Stimulated activated CD4-positive, alpha-beta T cell treated with anti-CD3 and anti-CD28 coated beads, TNF-alpha, amount 100 ng/mL, for 48 hours (primary cell): ENCODE data around the gene CRYL1.
A peak's percentile ranks its signal among the peaks of the same experiment; 100 is the strongest.

Source experiments
- DNase-seq, 3 donors: peaks; one replicate each; pipeline ENCODE4 v3.0.0-alpha.2; 2020; ENCODE audit warnings: low read depth in 3 of 3

CRYL1 gene, protein sequence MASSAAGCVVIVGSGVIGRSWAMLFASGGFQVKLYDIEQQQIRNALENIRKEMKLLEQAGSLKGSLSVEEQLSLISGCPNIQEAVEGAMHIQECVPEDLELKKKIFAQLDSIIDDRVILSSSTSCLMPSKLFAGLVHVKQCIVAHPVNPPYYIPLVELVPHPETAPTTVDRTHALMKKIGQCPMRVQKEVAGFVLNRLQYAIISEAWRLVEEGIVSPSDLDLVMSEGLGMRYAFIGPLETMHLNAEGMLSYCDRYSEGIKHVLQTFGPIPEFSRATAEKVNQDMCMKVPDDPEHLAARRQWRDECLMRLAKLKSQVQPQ

DNA sequence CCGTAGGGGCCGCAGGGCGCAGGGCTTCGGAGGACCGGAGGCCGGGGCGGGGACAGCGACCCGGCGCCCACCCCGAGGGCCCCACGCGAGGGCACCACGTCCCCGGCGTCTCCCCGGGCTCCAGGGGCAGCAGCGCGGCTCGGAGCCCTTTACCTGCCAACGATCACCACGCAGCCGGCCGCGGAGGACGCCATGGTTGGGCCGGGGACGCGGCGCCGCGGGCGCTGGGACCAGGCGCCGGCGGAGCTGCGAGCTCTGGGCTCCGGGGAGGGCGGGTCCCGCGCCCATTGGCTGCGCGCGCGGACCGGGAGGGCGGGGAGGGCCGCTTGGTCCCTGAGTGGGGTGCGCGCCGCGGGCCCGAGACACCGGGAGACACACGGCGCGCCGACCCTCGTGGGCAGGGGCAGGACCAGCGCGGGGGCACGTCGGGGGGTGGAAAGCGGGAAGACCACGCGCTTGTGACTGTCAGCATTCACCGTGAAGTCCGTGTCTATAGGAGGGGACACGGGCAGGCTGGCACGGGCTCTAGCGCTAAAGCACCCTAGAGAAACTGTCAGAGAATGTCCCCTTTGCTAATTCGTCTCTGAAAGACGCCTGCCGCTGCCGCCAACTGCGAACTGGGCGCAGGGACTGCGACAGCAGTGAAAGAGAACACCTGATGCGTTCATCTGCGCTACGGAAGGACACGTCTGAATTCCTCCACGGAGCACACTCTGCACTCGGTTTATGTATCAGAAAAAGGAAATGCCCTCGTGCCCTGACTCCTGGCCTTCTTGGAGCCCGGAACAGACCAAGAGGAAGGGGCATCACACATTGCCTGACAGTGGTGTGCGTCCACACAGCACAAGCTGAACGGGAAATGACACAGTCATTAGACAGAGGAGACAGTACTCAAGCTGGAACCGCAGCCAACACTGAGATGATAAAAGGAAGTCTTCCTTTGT, at the start of gene CRYL1:
Gene CRYL1 (minus strand): TSS at position 257 of the 944 bp plus-strand sequence. CDS start 63 bp downstream, at position 194.
- peak; percentile 43 to 63 (median 50) for DNase-seq

DNA sequence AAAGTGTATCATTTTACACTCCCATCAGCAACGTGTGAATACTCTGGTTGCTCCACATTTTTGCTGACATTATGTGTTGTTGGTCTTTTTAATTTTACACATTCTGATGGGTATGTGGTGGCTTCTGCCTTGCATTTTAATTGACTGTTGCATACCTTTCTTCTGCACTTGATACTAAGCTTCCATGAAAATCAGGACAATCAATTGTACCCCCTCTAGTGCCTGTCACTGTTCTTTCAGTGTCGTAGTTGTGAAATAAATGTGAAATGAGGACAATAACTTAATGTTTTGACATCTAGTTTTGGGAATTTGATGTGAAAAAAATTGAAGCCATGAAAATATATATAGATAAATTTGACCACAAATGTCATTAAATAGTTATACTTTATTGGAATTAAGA, 48.0 kb upstream of the CRYL1 start:
- DNase-seq = no peak

DNA sequence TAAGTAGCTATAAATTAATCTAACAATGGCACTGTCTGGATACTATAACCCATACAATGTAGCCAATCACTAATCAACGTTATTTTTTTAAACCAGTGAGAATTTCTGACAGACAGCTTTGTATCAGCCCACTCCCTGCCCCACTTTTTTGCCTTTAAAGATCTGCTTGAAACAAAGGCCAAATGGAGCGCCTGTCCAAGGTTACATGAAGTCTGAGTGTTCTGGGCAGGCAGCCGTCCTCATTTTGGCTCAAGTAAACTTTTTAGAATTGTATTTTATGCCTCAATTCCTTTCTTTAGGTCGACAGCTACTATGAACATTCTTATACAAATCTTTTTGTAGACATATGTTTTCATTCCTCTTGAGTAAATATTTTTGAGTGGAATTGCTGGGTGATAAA, 47.5 kb upstream of the CRYL1 start:
- no peak for DNase-seq

DNA sequence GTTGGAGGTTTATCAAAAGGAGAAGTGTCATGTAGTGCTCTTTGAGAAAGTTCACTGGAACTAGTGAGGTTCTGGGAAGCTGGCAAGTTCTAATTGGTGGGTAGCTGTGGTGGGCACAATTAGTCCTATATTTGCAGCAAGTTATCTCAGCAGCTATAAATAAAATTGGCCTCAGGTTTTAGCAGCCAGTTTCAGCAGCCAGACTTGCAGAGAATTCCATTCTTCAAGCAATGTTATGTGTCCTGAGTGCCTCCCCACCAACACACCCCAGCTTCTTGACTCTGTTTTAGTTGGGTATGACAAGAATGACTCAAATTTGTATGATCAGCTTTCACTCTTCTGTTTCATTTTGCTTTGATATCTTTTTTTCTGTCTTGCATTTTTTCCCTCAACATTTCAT, 46.0 kb upstream of the CRYL1 start:
- no peak for DNase-seq

DNA sequence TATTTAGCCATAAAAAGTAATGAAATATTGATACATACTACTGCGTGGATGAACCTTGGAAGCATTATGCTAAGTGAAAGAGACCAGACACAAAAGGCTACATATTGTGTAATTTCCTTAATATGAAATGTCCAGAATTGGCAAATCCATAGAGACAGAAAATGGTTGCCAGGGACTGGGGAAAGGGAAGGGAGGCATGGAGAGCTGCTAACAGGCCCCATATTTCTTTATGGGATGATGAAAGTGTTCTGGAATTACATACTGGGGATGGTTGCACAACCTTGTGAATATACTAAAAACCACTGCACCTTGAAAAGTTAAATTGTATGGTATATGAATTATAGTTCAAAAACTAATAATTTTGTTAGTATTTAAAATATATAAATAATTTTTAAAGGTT, 44.9 kb upstream of the CRYL1 start:
- no peak for DNase-seq

DNA sequence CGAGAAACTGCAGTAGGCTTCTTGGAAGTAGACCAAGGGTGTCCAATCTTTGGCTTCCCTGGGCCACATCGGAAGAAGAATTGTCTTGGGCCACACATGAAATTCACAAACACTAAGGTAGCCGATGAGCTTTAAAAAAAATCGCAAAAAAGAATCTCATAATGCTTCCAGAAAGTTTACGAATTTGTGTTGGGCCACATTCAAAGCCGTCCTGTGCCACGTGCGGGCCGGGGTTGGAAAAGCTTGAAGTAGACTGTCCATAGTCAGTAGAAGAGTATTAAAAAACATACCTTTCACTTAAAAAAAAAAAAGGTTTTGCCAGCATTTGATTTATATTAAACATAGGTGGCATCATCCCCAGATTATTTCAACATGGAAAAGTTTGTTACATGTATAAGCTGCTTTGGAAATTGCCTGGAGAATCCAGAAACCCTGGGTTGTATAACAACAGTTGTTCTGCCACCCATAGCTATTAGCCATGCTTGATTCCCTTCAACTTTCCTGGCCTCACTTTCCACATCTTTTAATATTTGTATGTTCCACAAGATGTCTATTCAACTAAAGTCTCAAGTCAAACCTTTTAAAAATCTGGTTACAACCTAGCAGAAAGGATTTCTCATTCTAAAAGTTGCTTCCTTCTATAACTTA, 42.3 kb upstream of the CRYL1 start:
- DNase-seq = no peak

DNA sequence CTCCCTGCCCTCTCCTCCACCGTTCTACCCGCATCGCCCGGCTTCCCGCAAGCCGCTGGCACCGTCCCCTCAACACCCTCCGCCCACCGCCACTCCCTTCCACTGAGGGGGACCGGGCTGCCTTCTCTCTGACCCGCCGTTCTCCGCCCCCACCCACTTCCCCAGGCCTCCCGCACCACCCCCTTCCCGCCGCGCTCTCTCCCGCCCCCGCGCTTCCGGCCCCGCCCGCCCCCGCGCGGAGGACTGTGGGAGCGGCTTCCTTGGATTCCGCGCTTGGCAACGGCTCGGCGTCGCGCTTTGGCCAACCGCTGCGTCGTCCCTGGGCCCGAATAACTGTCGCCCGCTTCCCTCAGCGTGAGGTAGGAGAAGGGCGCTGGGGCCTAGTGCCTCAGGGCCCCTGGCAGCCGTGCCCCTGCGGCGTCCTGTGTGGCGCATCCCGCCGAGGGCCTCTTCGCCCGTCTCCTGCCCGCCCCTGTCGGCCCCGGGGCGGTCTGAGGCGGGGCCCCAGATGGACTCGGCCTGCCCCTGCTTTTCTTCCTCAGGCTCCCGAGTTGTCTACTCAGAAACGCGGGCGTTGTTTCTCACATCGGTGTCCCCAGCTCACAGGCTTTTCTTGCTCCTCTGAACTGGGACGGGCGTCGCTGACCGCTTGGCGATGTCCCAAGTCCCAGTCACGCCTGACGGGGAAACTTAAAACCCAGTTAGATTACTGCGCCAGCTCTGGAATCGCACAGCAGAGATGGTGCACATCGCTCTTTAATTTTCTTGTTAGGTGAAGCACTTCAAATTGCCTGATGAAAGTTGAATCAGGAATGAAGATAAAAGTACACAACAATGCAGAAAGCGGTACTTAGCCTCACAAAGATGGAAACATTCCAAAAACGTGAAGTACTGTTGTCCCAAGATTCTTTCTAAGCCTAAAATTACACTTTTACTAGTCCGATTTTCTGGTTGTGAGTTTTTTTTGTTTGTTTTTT, 41.5 kb upstream of the CRYL1 start, which contains the start of gene IFT88:
Gene IFT88 (plus strand): TSS at position 260 of the 977 bp plus-strand sequence. CDS start 7,229 bp downstream, outside the sequence.
- DNase-seq = peak; percentile 59 to 71 (median 67)

DNA sequence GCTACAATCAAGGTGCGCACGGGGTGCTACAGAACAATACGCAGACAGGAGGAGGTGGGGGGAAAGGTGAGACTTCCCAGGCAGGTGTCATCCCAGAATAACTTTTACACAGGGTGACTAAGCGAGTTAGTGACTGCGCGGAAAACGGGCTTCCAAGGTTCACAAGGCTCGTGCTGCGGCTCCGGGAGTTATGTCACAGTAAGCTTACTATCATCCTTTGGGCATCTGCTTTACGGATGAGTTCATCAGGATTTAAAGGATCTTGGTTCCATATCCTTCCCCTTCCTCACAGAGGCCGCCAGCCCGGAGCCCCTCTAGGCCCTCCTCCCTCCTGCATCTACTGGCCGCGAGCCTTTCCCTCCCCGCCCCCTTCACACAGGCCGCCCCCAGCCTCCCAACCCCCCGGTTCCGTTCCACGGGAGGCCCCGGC, 40.8 kb upstream of the CRYL1 start:
- DNase-seq = peak in 1 of 3 donors; percentile 2

DNA sequence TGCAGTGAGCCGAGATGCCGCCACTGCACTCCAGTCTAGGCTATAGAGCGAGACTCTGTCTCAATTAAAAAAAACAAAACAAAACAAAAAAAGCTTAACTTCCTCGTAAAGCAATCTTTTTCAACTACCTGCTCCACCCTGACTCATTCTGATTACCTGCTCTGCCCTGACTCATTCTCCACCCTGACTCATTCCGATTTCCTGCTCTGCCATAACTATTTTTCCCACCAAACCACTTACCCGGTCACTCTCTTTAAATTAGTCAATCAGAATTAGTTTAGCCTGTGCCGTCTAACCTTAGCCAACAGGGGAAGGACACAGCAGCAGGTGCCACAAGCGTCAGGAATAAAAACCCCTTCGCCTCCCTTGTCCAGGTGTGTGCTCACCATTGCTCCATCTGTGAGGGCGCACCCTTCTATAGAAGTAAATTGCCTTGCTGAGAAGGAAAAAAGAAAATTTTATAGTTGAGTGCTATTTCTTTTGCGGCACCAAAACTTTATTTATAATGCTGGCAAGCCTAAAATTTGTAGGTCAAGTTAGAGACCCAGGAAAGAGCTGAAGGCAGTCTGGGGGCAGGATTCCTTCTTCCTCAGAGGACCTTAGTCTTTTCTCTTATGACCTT, 39.6 kb upstream of the CRYL1 start:
- DNase-seq = no peak

DNA sequence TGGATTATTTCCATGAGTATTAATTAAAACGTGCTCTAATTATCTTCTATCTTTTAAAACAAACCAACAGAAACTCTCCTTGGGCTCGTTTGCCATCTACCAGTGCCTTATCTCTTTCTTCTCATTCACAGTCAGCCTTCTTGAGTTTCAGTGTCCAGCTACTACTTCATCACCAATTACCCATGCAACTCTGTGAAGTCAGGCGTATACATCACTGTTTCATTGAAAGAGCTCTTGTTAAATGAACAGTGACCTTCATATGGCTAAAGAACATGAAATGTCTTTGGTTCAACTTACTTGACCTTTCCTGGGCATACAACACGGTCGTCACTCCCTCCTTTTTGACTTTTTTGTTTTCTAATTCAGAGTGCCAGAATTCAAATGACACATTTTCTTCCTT, 36.1 kb upstream of the CRYL1 start:
- DNase-seq = no peak

DNA sequence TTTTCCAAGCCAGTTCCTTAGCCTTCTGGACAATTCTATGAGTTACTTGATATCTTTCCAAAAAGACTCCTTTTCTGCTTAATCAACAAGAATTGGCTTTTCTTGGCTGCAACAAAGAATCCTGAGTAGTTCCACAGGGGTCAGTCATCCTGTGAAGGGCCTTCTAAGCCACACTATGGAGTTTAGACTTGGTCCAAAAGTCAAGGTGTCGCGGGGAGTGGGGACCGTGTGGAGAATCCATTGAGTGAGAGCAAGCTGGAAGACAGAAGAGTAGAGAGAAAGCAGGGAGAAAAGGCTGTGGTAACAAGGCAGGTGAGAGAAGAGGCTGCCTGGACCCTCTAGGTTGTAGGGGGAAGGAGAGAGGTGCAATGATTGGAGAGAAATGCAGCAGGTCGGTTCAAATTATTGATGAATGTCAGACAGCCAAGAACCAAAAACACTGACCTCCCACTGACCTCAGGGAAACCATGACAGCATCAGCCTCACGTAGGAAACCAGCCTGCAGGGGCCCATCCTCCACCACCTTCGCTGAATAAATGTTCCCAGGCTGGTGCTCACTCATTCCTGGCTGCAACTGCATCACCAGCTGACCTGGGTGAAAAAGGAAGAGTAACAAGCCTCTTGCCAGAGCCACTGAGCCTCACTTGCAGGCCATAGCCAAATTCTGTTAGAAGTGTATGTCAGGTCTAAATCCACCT, 34.2 kb upstream of the CRYL1 start:
- DNase-seq = no peak

DNA sequence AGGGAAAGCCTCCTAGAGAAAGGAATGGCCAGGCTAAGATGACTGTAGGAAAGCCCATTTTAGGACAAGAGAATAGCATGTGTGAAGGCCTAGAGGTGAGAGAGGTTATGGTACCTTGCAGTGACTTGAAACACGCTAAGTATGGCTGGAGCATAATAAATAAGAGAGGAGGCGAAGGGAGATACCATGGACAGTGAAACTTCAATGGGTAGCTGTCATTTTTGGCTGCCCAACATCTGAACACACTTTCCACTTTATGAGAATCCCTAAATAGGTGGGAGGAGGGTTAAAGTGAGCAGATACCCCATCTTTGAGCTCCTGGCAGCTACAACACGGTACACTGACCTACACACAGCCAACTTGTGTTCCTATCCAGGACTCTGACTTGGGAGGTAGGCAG, 33.3 kb upstream of the CRYL1 start:
- no peak for DNase-seq

DNA sequence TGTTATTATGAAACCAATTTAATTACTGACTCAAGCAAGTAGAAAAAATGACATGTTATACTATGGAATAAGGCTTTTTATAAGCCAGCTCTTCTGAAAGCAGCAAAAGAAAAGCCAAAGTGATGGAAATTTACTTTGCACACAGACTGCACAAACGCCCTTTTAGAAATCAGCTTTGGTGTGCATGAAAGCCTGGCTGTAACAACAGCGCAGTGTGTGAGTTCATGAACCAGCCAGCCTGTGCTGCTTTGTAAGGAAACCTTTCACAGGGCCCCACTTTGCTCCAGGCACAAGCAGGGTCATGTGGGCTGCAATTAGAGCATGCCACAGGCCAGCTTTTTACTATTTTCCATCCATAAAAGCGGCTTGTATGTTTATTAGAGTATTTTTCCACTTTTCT, 27.7 kb upstream of the CRYL1 start:
- DNase-seq = no peak

DNA sequence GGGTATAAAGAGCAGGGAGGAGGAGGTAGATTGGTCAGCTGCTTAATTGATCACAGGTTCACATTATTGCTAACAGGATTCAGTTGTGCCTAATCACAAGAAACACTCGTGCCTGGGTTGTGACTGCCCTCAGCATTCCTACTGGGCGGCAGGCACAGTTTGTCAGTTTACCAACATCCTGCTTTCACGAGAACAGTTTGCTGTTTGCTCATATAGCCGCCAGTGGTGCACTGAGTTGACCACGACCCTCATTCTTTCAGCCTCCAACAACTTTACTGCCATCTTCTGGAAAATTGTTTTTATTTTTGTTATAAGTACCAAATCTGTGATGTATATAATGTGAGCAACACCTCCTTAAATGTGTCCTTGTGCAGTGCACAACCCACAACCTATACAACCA, 25.1 kb upstream of the CRYL1 start:
- no peak for DNase-seq

DNA sequence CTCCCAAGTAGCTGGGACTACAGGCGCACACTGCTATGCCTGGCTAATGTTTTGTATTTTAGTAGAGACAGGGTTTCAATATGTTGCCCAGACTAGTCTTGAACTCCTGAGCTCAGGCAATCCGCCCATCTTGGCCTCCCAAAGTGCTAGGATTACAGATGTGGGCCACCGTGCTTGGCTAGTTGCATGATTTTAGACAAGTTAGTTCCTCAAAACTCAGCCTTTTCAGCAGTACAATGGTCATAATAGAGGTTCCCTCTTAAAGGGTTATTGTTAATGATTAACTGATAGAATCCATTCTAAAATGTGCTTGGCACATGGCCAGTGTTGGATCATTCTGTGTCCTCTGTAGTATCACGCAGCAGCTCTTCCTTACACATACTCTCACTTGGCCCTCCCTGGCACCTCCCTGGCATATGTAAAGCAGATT, 21.8 kb upstream of the CRYL1 start:
- no peak for DNase-seq

DNA sequence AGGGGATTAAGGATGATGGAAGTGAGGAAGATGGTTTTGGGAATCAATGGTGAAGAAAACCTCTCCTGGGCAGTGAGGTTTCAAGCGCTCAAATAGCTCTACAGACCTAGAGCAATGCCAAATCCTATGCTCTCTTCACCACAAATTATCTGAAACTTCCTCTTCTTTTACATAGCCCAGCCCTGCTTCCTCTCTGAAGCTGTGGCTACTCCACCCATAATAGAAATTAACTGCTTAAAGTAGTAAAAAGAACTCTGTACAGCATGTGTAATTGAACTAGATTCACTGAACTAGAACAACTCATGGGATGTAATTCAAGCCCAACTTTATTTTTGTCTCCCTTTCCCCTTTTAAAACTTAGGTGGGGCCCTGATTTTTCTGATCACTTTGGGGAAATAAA, 20.9 kb upstream of the CRYL1 start:
- no peak for DNase-seq

DNA sequence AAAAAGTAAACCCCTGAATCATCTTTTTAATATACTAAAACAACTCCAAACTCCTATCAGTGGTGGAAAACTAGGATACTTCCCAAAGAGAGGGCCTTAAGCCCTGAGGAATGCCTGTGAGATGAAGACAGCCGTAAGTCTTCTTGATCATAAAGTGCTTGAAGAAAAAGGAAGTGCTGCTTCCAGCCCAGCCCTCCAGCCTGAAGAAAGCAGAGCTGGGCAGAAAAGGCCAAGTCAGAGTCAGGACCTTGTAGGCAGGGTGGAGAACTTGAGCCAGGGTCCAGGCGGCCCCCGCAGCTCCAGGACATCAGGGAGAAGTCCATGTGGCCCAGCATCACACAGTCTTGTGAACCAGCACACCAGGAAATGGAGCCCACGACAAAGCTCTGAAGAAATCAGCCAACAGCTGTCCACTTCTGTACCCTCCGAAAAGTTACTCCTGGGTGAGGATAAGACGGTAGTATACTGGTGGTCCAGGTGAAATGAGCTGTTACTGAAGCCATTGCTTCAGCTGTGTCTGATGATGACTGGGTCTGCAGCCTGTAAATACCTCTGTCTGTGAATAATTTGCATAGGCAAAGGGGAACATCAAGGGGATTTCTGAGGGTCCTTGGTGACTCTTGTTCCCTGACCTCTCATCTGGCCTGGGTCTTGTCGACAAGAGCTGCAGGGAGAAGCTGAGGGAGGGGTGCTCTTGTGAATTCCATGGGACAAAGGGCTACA, 18.7 kb upstream of the CRYL1 start:
- no peak for DNase-seq

DNA sequence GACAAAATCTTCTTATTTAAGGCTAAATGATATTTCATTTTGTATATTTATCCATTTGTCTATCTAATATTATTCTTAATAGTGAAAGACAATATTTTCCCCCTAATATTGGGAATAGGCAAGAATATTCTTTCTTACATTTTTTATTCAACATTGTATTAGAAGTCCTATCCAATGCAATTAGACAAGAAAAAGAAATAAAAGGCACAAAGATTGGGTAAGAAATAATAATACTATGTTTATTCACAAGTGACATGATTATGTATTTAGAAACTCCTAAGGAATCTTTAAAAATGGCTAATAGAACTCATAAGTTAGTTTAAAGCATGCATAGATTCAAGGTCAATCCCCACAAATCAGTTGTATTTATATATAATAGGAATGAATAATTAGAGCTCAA, 11.3 kb upstream of the CRYL1 start:
- no peak for DNase-seq

DNA sequence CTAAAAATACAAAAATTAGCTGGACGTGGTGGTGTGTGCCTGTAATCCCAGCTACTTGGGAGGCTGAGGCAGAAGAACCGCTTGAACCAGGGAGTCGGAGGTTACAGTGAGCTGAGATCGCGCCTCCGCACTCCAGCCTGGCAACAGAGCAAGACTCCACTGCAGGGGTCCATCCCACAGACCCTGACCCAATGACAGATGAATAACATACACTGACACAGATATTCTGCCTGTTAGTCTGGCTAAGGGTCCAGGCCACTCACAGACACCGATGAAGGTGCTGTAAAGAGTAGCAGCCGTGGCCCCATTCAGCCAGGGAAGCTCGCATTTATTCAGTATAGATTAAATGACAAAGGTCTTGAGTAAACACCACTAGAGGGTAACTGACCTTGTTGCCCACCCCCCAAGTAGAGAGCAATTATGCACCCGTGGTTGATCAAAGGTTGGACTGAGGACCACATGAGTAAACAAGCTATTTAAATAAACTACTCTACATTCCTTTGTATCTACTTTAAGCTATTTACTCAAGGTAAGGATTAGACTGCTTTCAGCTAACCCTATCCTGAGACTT, 8.5 kb upstream of the CRYL1 start:
- DNase-seq = no peak
